ENCODE results near the gene CATSPERZ.

Gene CATSPERZ

GRCh38 chr11:64285885-64286800 lies 14.0 kb upstream of the CATSPERZ start:
- no peak for DNase-seq (ENCODE audit: low read depth)

DNA sequence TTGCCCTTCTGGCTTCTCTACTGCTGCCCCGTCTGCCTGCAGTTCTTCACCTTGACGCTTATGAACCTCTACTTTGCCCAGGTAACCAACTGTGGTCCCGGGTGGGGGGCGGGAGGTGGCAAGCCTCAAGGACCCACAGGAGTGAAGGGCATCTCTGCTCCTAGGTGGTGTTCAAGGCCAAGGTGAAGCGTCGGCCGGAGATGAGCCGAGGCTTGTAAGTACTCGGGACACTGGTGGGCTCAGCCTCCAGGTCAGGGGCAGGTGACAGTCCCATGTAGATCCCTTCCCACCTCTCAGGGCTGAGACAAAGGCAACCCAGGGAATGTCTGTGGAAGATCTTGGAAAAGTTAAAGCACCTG lies 13.4 kb upstream of the CATSPERZ start:
- DNase-seq (ENCODE audit: low read depth), result no peak

- no peak for DNase-seq (ENCODE audit: low read depth)
Measured at GRCh38 chr11:64287676-64288352, 12.3 kb upstream of the CATSPERZ start.

DNA sequence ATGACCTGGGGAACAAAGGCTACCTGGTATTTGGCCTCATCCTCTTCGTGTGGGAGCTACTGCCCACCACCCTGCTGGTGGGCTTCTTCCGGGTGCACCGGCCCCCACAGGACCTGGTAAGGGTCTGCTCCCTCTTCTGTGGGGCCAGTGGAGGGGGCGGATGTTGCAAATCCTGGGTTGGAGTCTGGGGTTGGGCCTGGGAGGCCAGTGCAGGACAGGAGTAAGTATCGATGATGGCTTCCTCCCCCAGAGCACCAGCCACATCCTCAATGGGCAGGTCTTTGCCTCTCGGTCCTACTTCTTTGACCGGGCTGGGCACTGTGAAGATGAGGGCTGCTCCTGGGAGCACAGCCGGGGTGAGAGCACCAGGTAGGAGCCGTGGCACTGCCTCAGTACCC lies 11.8 kb upstream of the CATSPERZ start:
- no peak for DNase-seq (ENCODE audit: low read depth)

- no peak for DNase-seq (ENCODE audit: low read depth)
Measured at GRCh38 chr11:64289002-64289564, 11.1 kb upstream of the CATSPERZ start.

DNA sequence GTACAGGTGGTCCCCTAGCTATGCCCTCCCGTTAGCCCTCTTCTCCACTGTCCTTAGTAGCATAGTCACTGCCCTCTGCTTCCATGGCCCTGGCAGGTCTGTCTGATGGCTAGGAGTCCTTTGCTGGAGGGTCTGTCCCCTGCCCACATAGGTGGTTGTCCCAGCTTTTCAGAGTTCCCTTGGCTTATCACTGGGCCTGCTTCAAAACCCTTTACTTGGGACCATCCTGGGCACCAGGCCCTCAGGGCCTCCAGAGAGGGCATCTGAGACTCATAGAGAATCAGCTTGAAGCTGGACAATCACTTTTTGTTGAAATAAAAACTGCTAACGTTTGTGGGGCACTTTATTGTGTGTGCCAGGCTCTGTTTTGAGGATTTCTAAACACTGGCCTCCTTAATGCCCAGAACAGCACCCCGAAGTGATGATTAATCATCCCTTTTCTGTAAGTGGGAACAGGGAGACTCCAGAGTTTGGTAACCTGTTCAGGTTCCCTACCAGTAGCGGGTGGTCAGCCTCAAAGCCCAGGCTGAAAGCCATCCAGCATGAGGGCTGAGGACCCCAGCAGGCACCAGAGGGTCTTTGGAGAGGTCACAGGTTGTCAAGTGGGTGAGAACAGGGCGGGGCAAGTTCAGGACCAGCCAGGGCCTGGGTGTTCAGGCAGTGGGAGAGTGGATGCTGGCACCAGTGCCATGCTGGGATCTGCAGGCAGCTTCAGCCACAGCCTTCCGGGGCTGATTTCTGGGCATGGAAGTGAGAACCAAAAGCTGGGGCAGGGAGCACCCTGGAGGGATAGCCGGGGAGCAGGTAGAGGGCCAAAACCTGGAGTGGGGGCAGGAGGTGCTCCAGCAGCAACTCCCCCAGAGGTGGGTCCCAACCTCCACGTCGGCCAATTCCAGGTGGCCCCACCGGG lies 9.6 kb upstream of the CATSPERZ start:
- DNase-seq (ENCODE audit: low read depth), result no peak

DNA sequence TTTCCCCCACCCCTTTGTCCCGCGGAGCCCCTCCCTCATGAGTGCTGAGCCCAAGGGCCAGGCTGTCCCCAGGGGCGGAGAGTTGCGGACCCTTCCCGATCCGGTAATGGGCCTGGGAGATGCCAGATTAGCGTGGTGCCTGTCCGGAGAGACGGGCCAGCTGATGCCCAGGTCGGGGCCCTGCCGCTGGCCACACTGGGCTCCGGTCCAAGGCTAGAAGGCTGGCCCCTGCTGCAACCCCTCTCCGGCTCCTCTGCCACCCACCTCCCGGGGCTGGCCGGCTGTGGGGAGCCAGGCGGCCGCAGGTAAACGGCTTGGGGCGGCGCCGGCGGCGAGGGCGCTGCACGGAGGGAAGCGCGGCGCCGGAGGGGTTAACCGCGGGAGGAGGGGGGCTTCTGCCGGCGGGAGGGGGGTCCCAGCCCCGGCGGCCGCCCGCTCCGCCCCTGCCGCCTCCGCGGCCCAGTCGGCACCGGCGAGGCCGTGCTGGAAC lies 8.9 kb upstream of the CATSPERZ start, which contains the start of gene KCNK4:
KCNK4 (plus strand) TSS at position 41 of the 490 bp plus-strand sequence. CDS start 1,717 bp downstream, outside the sequence.
- no peak for DNase-seq (ENCODE audit: low read depth)

DNA sequence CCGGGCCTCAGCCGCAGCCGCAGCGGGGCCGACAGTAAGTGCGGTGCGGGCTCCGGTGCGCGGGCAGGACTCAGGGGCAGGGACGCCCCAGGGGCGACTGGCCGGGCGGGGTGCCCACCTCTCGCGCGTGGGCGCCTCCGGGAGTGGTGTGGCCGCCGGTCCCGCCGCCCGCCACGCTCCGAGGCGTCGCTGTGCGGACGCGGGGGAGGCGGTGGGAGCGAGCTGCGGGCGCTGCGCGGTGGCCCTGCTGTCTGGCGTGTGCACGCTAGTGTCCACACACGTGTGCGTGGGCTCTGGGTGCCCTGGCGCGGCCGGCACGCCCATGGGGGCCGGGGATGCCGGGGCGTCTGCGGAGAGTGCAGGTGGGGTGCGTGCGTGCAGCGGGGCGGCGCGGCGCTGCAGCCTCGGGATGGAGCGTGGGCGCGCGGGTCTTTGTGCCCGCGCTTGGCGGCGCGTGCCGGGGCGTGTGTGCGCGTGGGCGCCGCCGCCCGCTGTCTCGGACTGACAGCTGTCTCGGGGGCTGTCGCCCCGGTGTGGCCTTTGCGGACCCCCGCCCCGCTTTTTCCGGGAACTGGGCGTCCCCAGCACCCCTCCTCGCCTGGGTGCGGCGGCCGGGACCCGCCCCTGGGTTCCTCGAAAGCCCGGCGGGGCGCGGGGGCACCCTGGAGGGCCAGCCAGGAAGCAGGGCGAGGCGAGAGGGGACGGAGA lies 8.3 kb upstream of the CATSPERZ start:
- no peak for DNase-seq (ENCODE audit: low read depth)

- no peak for DNase-seq (ENCODE audit: low read depth)
Measured at GRCh38 chr11:64292460-64293254, 7.5 kb upstream of the CATSPERZ start.

DNA sequence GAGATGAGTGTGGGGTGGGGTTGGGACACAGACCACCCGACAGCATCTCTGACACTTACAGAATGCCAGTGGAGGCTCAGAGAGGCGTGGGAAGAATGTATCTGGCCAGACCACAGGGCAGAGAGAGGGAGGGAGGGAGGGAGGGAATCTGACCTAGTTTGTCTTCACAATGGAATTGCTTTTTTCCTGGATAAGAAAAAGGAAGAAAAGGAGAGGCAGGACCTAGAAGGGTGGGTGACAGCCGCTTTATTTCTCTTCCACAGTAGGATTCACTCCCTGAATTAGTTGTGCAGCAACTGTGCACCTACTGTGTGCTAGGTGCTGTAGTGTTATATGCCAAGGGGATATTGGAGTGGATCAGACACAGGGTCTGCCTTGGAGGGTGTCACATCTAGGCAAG lies 5.4 kb upstream of the CATSPERZ start:
- DNase-seq (ENCODE audit: low read depth), result no peak

GRCh38 chr11:64295760-64296159 lies 4.4 kb upstream of the CATSPERZ start:
- no peak for DNase-seq (ENCODE audit: low read depth)

GRCh38 chr11:64296236-64296635 lies 3.9 kb upstream of the CATSPERZ start:
- DNase-seq (ENCODE audit: low read depth), result no peak

DNA sequence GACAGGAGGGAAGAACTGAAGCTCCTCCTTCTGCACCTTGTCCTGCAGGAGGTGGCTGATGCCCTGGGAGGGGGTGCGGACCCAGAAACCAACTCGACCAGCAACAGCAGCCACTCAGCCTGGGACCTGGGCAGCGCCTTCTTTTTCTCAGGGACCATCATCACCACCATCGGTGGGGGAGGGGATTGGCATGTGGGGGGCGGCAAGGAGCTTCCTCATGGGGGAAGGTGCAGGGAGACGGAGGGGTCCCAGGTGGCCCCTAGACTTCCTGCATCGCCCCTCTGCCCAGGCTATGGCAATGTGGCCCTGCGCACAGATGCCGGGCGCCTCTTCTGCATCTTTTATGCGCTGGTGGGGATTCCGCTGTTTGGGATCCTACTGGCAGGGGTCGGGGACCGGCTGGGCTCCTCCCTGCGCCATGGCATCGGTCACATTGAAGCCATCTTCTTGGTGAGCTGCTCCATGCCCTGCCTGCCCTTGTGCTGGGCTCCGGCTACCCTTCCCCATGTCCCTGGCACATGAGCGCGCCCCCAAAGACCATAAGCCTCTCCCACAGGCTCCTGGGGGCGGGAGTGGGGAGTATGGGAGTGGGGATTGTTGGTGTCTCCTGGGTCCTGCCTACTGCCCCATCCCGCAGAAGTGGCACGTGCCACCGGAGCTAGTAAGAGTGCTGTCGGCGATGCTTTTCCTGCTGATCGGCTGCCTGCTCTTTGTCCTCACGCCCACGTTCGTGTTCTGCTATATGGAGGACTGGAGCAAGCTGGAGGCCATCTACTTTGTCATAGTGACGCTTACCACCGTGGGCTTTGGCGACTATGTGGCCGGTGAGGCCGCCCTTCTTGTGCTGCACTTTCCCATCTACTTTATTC lies 3.1 kb upstream of the CATSPERZ start:
- no peak for DNase-seq (ENCODE audit: low read depth)

DNA sequence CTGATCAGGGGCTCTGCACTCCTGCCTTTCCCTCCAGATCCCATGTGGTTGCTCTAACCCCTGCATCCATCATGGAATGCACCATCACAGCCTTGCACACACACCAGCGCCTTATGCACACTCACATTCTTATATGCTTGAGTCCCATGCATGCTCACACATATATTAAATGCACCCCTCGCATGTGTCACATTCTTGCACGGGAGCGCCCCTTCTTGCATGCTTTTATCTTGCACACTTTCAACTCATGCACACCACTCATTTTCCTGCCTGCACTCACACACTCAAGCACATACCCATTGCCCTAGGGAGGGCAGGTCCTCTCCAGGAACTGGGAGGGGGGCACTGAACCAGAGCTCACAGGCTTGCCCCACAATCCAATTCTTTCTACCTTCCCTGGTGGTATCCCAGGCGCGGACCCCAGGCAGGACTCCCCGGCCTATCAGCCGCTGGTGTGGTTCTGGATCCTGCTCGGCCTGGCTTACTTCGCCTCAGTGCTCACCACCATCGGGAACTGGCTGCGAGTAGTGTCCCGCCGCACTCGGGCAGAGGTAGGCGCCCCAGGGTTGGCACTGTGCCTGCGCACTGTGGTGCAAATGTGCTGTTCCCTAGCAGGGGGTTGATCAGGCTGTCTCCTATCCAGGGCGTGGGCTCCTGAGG lies 2.3 kb upstream of the CATSPERZ start:
- no peak for DNase-seq (ENCODE audit: low read depth)

DNA sequence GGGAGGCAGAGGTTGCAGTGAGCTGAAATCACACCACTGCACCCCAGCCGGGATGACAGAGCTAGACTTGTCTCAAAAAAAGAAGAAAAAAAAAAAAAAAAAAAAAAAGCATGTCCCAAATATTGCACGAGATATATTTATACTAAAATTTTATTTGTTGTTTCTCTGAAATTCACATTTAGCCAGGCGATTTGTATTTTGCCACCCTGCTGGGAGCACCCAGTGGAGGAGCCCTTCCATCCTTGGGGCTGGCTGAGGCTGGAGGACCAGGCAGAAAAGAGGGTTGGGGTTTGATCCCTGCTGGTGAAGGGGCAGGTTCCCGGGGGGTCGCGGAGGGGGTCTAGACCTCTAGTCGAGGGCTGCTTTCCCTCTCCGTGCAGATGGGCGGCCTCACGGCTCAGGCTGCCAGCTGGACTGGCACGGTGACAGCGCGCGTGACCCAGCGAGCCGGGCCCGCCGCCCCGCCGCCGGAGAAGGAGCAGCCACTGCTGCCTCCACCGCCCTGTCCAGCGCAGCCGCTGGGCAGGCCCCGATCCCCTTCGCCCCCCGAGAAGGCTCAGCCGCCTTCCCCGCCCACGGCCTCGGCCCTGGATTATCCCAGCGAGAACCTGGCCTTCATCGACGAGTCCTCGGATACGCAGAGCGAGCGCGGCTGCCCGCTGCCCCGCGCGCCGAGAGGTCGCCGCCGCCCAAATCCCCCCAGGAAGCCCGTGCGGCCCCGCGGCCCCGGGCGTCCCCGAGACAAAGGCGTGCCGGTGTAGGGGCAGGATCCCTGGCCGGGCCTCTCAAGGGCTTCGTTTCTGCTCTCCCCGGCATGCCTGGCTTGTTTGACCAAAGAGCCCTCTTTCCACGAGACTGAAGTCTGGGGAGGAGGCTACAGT lies 952 bp upstream of the CATSPERZ start:
- DNase-seq (ENCODE audit: low read depth), result no peak

DNA sequence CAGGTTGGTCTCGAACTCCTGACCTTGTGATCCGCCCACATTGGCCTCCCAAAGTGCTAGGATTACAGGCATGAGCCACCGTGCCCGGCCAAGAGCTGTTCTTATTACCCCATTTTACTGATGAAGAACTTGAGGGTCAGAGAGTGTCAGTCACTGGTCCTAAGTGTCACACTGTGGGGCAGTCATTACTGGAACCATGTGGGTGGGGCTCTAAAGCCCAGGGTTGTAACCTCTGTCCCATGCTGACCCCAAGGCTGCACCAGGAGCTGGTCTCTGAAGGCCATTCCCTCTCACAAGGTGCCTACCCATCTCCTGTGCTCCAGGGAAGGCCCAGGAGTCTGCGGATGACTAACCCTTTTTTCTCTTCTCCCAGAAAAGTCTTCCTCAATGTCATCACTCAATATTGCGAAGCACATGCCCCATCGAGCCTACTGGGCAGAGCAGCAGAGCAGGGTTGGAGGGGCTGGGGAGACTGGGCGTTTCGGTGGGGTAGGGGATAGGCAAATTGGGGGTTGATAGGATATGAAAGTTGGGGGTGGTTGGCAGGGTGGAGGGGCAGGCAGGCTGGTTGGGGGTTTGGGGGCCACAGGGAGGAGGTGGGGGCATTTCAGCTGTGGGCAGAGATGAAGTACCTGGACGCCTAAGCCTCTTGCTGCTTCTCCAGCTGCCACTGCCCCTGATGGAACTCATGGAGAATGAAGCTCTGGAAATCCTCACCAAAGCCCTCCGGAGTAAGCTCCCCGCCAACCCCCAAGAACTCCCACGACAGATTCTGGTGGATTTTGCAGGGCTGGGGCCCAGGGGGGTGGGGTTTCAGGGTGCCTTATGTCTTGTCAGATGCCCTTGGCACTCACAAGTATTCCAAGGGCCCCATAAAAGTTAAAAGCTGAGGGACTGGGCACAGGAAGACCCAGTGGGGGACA lies 3.2 kb downstream of the CATSPERZ start:
- no peak for DNase-seq (ENCODE audit: low read depth)

DNA sequence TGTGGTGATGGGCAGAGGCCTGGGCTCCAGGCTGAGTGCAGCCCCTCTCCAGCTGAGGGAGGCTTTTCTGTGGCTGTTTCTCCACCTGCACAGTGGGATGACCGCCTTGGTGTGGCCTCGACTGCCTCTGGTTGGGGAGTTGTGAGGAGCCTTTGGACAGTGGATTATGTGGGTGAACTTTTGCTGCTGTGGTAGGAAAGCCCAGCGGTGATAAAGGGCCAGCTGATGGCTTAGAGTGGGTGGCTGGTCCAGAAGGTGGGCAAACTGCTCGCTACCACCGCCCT lies 3.8 kb downstream of the CATSPERZ start:
- no peak for DNase-seq (ENCODE audit: low read depth)
